HEK293 (cell line): ENCODE measurements around the gene CMTM8.

ENCODE experiments used
- CTCF ChIA-PET: fragments of 350-600 bp; formaldehyde crosslinking; extraction: SDS; loops from one replicate; lab custom pipeline; 2021; ENCODE audit warnings: antibody characterized with exemption; lab: Yijun Ruan, JAX
- POLR2A ChIA-PET: fragments of 300-600 bp; formaldehyde crosslinking; extraction: SDS; loops from one replicate; lab custom pipeline; 2020; ENCODE audit warnings: antibody characterized with exemption, inconsistent platforms; lab: Yijun Ruan, JAX
- H3K27ac ChIP-seq: fragments of 200-500 bp; sonication (Bioruptor generic); 2 replicates; pipeline ENCODE4 v1.5.1; 2014; ENCODE audit warnings: low read depth, low read length, control low read depth, inconsistent platforms; ENCODE audit errors: extremely low read depth
- H3K36me3 ChIP-seq, 2 experiments: fragments of 200-500 bp in 1 of 2; sonication (Bioruptor generic) in 1 of 2; 1 replicate in 1 of 2; 2 replicates in 1 of 2; pipeline ENCODE4 v1.5.1; 2014 to 2017; ENCODE audit warnings: inconsistent platforms in 2 of 2, low read length in 2 of 2; ENCODE audit not compliant: control insufficient read depth in 2 of 2, insufficient read depth in 1 of 2
- H3K4me1 ChIP-seq: fragments of 200-500 bp; sonication (Bioruptor generic); 2 replicates; pipeline ENCODE4 v1.5.1; 2014; ENCODE audit warnings: mild to moderate bottlenecking, low read length, inconsistent platforms; ENCODE audit not compliant: control insufficient read depth, insufficient read depth
- H3K4me3 ChIP-seq: 2 replicates; pipeline ENCODE4 v1.5.1; 2011; ENCODE audit warnings: low read depth, mild to moderate bottlenecking, control low read depth, low read length, moderate library complexity
- H3K9me3 ChIP-seq: fragments of 200-500 bp; sonication (Bioruptor generic); 2 replicates; pipeline ENCODE4 v1.5.1; 2014; ENCODE audit warnings: low read depth, low read length, inconsistent platforms; ENCODE audit not compliant: control insufficient read depth, insufficient read depth
- EGR2 ChIP-seq: fragments of 450-650 bp; formaldehyde crosslinking; IDR thresholded peaks from 2 replicates; pipeline ENCODE4 v1.5.1; 2016; ENCODE audit warnings: low read depth, missing biosample characterization, missing genetic modification characterization
- HOXA7 ChIP-seq: sonication (generic); formaldehyde crosslinking; IDR thresholded peaks from 2 replicates; pipeline ENCODE4 v1.8.1; 2022; ENCODE audit warnings: missing genetic modification reagents, borderline replicate concordance
- REPIN1 ChIP-seq: fragments of 450-650 bp; formaldehyde crosslinking; IDR thresholded peaks from 2 replicates; pipeline ENCODE4 v1.5.1; 2017; ENCODE audit warnings: missing biosample characterization, missing genetic modification characterization, low read depth
- SP2 ChIP-seq: fragments of 450-650 bp; formaldehyde crosslinking; IDR thresholded peaks from 2 replicates; pipeline ENCODE4 v1.5.1; 2016; ENCODE audit warnings: missing biosample characterization, missing genetic modification characterization
- YY2 ChIP-seq: fragments of 450-650 bp; formaldehyde crosslinking; IDR thresholded peaks from 2 replicates; pipeline ENCODE4 v1.5.1; 2016; ENCODE audit warnings: missing biosample characterization, missing genetic modification characterization
- ZFP3 ChIP-seq: fragments of 450-650 bp; formaldehyde crosslinking; IDR thresholded peaks from 2 replicates; pipeline ENCODE4 v1.5.1; 2016; ENCODE audit warnings: low read depth, missing biosample characterization, missing genetic modification characterization
- ZNF19 ChIP-seq: fragments of 450-650 bp; formaldehyde crosslinking; IDR thresholded peaks from 2 replicates; pipeline ENCODE4; 2016; ENCODE audit warnings: missing biosample characterization, missing genetic modification characterization, low read depth
- ZNF221 ChIP-seq: fragments of 450-650 bp; formaldehyde crosslinking; IDR thresholded peaks from 2 replicates; pipeline ENCODE4 v1.5.1; 2017; ENCODE audit warnings: missing biosample characterization, missing genetic modification characterization, borderline replicate concordance
- ZNF529 ChIP-seq: fragments of 450-650 bp; formaldehyde crosslinking; IDR thresholded peaks from 2 replicates; pipeline ENCODE4 v1.5.1; 2017; ENCODE audit warnings: missing genetic modification characterization, missing biosample characterization; ENCODE audit not compliant: insufficient replicate concordance
- ZNF544 ChIP-seq: fragments of 450-650 bp; formaldehyde crosslinking; IDR thresholded peaks from 2 replicates; pipeline ENCODE4 v1.5.0; 2017; ENCODE audit warnings: missing biosample characterization, missing genetic modification characterization
- ZNF610 ChIP-seq: fragments of 450-650 bp; formaldehyde crosslinking; IDR thresholded peaks from 2 replicates; pipeline ENCODE4 v1.5.1; 2016; ENCODE audit warnings: missing biosample characterization, missing genetic modification characterization, borderline replicate concordance
- ZNF660 ChIP-seq: fragments of 450-650 bp; IDR thresholded peaks from 2 replicates; pipeline ENCODE4 v1.5.1; 2018; ENCODE audit warnings: missing biosample characterization, mild to moderate bottlenecking, missing genetic modification characterization
- ZNF776 ChIP-seq: fragments of 450-650 bp; formaldehyde crosslinking; IDR thresholded peaks from 2 replicates; pipeline ENCODE4 v1.5.0; 2017; ENCODE audit warnings: missing biosample characterization, missing genetic modification characterization, borderline replicate concordance
- ZNF830 ChIP-seq: fragments of 450-650 bp; IDR thresholded peaks from 2 replicates; pipeline ENCODE4 v1.5.0; 2018; ENCODE audit warnings: missing biosample characterization, missing genetic modification characterization, low read depth, mild to moderate bottlenecking, moderate library complexity
- TF ChIP-seq, protein P1 (sequence below): fragments of 450-650 bp; formaldehyde crosslinking; IDR thresholded peaks from 2 replicates; pipeline ENCODE4 v1.5.1; 2016; ENCODE audit warnings: missing biosample characterization, missing genetic modification characterization, low read depth
- TF ChIP-seq, protein P2 (sequence below): fragments of 450-650 bp; formaldehyde crosslinking; IDR thresholded peaks from 2 replicates; pipeline ENCODE4 v1.5.1; 2017; ENCODE audit warnings: missing biosample characterization, missing genetic modification characterization
- TF ChIP-seq, protein P3 (sequence below): fragments of 450-650 bp; formaldehyde crosslinking; IDR thresholded peaks from 2 replicates; pipeline ENCODE4; 2016; ENCODE audit warnings: missing biosample characterization, missing genetic modification characterization
- TF ChIP-seq, protein P4 (sequence below): fragments of 450-650 bp; formaldehyde crosslinking; IDR thresholded peaks from 2 replicates; pipeline ENCODE4 v1.5.1; 2016; ENCODE audit warnings: missing biosample characterization, missing genetic modification characterization
- TF ChIP-seq, protein P5 (sequence below): fragments of 450-650 bp; formaldehyde crosslinking; IDR thresholded peaks from 2 replicates; pipeline ENCODE4 v1.5.1; 2016; ENCODE audit warnings: missing biosample characterization, missing genetic modification characterization
- TF ChIP-seq, protein P6 (sequence below): fragments of 450-650 bp; formaldehyde crosslinking; IDR thresholded peaks from 2 replicates; pipeline ENCODE4 v1.5.1; 2016; ENCODE audit warnings: missing biosample characterization, missing genetic modification characterization
- TF ChIP-seq, protein P7 (sequence below): fragments of 450-650 bp; formaldehyde crosslinking; IDR thresholded peaks from 2 replicates; pipeline ENCODE4 v1.5.1; 2016; ENCODE audit warnings: missing biosample characterization, missing genetic modification characterization
- TF ChIP-seq, protein P8 (sequence below): fragments of 450-650 bp; formaldehyde crosslinking; IDR thresholded peaks from 2 replicates; pipeline ENCODE4 v1.5.1; 2017; ENCODE audit warnings: missing biosample characterization, missing genetic modification characterization

Gene CMTM8

DNA sequence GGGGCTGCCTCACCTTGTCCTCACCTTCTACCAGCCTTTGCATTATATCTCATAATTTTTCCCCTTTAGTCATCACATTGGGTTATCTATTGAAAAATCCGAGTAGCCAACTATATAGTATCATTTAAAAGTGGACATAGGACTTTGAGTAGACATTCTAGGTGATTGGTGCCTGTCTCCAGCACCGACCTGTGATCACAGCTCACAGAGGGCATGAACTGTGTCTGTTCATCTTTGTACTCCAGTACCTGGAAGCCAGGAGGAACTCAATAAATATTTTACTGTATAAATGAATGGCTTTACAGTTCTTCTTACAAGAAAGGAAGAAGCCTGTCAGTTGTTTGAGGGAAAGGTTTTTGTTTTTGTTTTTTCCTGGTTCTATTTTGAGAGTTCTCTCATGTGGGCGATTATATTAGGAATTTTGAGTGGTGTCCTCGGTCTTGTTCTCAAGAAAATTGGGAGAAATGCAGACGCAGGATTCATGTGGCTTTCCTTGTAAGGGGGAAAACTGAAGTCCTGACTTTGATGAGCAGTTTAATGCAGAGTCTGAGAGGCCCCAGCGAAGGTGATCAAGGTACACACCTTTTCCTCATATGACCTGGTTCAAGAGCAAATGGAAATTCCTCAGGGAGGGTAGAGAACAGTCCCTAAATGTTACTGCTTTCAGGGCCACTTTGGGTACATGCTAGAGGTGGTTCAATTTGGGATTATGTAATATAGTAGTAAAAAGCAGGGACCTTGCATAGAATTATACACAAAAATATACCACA, 46.1 kb downstream of the CMTM8 start:
- no peaks in the 10 kb centered on the region for H3K9me3 ChIP-seq
- H3K27ac ChIP-seq: no peak overlapping the region
- CTCF ChIA-PET: no interaction called here
- POLR2A ChIA-PET: no interaction called here
- TF ChIP-seq ZNF776: no peak
- no peak for TF ChIP-seq EGR2
- no peak for TF ChIP-seq ZNF529 (tag by site-specific recombination)
- TF ChIP-seq REPIN1 (tag by site-specific recombination): no peak
- TF ChIP-seq, protein P1, sequence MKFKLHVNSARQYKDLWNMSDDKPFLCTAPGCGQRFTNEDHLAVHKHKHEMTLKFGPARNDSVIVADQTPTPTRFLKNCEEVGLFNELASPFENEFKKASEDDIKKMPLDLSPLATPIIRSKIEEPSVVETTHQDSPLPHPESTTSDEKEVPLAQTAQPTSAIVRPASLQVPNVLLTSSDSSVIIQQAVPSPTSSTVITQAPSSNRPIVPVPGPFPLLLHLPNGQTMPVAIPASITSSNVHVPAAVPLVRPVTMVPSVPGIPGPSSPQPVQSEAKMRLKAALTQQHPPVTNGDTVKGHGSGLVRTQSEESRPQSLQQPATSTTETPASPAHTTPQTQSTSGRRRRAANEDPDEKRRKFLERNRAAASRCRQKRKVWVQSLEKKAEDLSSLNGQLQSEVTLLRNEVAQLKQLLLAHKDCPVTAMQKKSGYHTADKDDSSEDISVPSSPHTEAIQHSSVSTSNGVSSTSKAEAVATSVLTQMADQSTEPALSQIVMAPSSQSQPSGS (tag by site-specific recombination): no peak
- H3K4me1 ChIP-seq: no peaks in the 10 kb centered on the region
- no peak overlapping the region for H3K4me3 ChIP-seq
- H3K36me3 ChIP-seq: no peaks in the 10 kb centered on the region

DNA sequence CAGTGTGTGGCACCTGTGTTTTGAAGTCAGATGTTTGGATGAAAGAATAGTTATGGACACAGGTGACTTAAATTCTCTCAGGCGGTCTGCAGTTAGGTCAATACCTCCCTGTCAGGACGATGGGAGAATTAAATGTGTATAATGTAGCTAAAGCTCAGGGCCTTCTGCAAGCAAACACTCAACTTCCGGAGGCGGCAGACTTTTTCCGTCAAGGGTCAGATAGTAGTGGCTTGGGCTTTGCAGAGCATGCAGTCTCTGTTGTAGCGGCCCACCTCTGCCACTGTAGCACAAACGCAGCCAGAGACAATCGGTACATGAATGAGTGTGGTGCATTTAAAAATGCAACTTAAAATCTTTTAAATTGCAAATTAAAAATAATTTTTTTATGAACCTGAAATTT, 47.4 kb downstream of the CMTM8 start:
- H3K27ac ChIP-seq: no peak overlapping the region
- H3K36me3 ChIP-seq: no peaks in the 10 kb centered on the region
- CTCF ChIA-PET: interaction anchor here (0.6 to 1.3 kb wide), 2 partner anchors 9 to 10 kb away, joined by 3 to 6 read pairs; no protein-coding TSS in a partner anchor
- POLR2A ChIA-PET: no interaction called here
- no peaks in the 10 kb centered on the region for H3K9me3 ChIP-seq
- H3K4me1 ChIP-seq: no peaks in the 10 kb centered on the region
- no peak overlapping the region for H3K4me3 ChIP-seq
- TF ChIP-seq, protein P2, sequence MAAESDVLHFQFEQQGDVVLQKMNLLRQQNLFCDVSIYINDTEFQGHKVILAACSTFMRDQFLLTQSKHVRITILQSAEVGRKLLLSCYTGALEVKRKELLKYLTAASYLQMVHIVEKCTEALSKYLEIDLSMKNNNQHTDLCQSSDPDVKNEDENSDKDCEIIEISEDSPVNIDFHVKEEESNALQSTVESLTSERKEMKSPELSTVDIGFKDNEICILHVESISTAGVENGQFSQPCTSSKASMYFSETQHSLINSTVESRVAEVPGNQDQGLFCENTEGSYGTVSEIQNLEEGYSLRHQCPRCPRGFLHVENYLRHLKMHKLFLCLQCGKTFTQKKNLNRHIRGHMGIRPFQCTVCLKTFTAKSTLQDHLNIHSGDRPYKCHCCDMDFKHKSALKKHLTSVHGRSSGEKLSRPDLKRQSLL: no peak
- no peak for TF ChIP-seq ZNF19
- TF ChIP-seq, protein P3, sequence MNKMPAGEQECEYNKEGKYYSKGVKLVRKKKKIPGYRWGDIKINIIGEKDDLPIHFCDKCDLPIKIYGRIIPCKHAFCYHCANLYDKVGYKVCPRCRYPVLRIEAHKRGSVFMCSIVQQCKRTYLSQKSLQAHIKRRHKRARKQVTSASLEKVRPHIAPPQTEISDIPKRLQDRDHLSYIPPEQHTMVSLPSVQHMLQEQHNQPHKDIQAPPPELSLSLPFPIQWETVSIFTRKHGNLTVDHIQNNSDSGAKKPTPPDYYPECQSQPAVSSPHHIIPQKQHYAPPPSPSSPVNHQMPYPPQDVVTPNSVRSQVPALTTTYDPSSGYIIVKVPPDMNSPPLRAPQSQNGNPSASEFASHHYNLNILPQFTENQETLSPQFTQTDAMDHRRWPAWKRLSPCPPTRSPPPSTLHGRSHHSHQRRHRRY (tag by site-specific recombination): no peak
- TF ChIP-seq, protein P4, sequence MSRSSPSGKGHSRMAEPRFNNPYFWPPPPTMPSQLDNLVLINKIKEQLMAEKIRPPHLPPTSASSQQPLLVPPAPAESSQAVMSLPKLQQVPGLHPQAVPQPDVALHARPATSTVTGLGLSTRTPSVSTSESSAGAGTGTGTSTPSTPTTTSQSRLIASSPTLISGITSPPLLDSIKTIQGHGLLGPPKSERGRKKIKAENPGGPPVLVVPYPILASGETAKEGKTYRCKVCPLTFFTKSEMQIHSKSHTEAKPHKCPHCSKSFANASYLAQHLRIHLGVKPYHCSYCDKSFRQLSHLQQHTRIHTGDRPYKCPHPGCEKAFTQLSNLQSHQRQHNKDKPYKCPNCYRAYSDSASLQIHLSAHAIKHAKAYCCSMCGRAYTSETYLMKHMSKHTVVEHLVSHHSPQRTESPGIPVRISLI (tag by site-specific recombination): no peak
- TF ChIP-seq ZNF221 (tag by site-specific recombination): no peak
- TF ChIP-seq, protein P5, sequence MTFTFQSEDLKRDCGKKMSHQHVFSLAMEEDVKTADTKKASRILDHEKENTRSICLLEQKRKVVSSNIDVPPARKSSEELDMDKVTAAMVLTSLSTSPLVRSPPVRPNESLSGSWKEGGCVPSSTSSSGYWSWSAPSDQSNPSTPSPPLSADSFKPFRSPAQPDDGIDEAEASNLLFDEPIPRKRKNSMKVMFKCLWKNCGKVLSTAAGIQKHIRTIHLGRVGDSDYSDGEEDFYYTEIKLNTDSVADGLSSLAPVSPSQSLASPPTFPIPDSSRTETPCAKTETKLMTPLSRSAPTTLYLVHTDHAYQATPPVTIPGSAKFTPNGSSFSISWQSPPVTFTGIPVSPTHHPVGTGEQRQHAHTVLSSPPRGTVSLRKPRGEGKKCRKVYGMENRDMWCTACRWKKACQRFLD (tag by site-specific recombination): no peak
- TF ChIP-seq, protein P6, sequence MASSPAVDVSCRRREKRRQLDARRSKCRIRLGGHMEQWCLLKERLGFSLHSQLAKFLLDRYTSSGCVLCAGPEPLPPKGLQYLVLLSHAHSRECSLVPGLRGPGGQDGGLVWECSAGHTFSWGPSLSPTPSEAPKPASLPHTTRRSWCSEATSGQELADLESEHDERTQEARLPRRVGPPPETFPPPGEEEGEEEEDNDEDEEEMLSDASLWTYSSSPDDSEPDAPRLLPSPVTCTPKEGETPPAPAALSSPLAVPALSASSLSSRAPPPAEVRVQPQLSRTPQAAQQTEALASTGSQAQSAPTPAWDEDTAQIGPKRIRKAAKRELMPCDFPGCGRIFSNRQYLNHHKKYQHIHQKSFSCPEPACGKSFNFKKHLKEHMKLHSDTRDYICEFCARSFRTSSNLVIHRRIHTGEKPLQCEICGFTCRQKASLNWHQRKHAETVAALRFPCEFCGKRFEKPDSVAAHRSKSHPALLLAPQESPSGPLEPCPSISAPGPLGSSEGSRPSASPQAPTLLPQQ (tag by site-specific recombination): no peak
- TF ChIP-seq ZNF544 (tag by site-specific recombination): no peak
- no peak for TF ChIP-seq YY2
- TF ChIP-seq, protein P7, sequence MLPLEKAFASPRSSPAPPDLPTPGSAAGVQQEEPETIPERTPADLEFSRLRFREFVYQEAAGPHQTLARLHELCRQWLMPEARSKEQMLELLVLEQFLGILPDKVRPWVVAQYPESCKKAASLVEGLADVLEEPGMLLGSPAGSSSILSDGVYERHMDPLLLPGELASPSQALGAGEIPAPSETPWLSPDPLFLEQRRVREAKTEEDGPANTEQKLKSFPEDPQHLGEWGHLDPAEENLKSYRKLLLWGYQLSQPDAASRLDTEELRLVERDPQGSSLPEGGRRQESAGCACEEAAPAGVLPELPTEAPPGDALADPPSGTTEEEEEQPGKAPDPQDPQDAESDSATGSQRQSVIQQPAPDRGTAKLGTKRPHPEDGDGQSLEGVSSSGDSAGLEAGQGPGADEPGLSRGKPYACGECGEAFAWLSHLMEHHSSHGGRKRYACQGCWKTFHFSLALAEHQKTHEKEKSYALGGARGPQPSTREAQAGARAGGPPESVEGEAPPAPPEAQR (tag by site-specific recombination): no peak
- TF ChIP-seq HOXA7: no peak
- no peak for TF ChIP-seq ZNF610
- TF ChIP-seq ZNF830 (tag by site-specific recombination): no peak
- no peak for TF ChIP-seq ZNF660 (tag by site-specific recombination)
- TF ChIP-seq SP2 (tag by site-specific recombination): no peak
- TF ChIP-seq ZFP3 (tag by site-specific recombination): no peak
- TF ChIP-seq, protein P8, sequence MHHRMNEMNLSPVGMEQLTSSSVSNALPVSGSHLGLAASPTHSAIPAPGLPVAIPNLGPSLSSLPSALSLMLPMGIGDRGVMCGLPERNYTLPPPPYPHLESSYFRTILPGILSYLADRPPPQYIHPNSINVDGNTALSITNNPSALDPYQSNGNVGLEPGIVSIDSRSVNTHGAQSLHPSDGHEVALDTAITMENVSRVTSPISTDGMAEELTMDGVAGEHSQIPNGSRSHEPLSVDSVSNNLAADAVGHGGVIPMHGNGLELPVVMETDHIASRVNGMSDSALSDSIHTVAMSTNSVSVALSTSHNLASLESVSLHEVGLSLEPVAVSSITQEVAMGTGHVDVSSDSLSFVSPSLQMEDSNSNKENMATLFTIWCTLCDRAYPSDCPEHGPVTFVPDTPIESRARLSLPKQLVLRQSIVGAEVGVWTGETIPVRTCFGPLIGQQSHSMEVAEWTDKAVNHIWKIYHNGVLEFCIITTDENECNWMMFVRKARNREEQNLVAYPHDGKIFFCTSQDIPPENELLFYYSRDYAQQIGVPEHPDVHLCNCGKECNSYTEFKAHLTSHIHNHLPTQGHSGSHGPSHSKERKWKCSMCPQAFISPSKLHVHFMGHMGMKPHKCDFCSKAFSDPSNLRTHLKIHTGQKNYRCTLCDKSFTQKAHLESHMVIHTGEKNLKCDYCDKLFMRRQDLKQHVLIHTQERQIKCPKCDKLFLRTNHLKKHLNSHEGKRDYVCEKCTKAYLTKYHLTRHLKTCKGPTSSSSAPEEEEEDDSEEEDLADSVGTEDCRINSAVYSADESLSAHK (tag by site-specific recombination): no peak
